ENCODE results near the gene ANKRD23.

The ANKRD23 gene

DNA sequence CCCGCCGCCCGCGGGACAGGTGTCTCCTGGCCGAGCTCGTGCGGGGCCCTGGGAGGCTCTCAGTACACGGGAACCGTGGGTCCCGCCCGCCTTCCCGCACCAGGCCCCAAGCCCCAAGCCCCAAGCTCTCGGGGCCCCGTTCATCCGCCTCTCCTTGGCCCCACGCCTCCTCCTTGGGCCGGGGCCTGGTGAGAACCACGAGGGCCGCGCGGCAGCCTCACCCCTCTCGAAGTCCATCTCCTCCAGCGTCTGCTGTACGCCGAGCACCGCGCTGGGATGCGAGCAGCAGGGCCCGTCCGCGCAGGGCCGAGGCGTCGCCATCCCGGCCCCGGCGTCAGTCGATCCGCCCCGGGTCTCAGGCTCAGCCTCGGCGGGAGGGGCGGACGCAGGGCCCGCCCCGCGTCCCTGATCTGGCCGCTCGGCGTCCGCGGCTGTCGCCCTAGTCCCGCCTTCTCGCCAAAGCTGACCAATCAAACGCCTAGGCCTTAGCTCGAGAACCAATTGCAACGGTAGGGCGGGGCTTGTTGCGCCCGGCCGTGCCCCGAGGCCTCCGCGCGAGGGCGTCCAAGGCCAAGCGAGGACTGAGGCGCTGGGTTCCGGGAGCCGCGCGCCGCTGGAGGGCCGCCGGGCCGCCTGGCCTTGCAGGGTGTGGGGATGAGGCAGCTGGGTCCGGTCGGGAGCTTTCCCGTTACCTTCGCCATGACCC lies 14.0 kb upstream of the ANKRD23 start, which contains the start of gene ANKRD39:
ANKRD39 (minus strand) TSS at position 350 of the 706 bp plus-strand sequence; CDS start at position 321, 29 bp downstream.
- H3K4ac ChIP-seq (ENCODE audit: low read depth in 1 of 2, low read length in 2 of 2), result peak within 1 kb of the TSS; percentile 49 to 59
- H2AK5ac ChIP-seq (ENCODE audit: low read length, severe bottlenecking), result no peak within 1 kb of the TSS
- peak within 1 kb of the TSS; percentile 84 for H2AFZ ChIP-seq (ENCODE audit: low read depth, low read length)
- no peak within 1 kb of the TSS for H2BK5ac ChIP-seq (ENCODE audit: low read depth, low read length, poor library complexity, severe bottlenecking)
- no peak within 1 kb of the TSS for H2BK120ac ChIP-seq (ENCODE audit: low read depth, low read length)
- H3K9ac ChIP-seq (ENCODE audit: low read length), result peak within 1 kb of the TSS; percentile 86
- H3K36me3 ChIP-seq (ENCODE audit: control insufficient read depth in 1 of 2, insufficient read depth in 2 of 2, low read depth in 1 of 2, low read length in 2 of 2), result peaks cover 35 to 40% of the 10 kb centered on the region in 2 experiments
- WGBS, result under 1% methylated on average over 59 of the region's 81 CpGs
- peaks cover 38% of the 10 kb centered on the region for H3K79me1 ChIP-seq (replicated peaks; ENCODE audit: low read length, poor library complexity, severe bottlenecking)
- H4K8ac ChIP-seq (ENCODE audit: low read length), result peak within 1 kb of the TSS; percentile 83
- H3K4me1 ChIP-seq (ENCODE audit: control insufficient read depth, insufficient read depth, low read depth, low read length), result peaks cover 22% of the 10 kb centered on the region
- peak within 1 kb of the TSS; percentile 81 for H3K4me2 ChIP-seq (ENCODE audit: low read length, poor library complexity, severe bottlenecking)
- peak within 1 kb of the TSS; percentile 58 to 94 for H3K18ac ChIP-seq (ENCODE audit: low read depth in 1 of 2, low read length in 2 of 2)
- H3K9me3 ChIP-seq (ENCODE audit: control insufficient read depth, low read length), result no peaks in the 10 kb centered on the region
- H2BK15ac ChIP-seq (ENCODE audit: low read depth, poor library complexity, severe bottlenecking), result peak within 1 kb of the TSS; percentile 15
- H4K91ac ChIP-seq (ENCODE audit: low read length), result no peak within 1 kb of the TSS
- peak within 1 kb of the TSS; percentile 85 to 93 for H3K4me3 ChIP-seq (ENCODE audit: insufficient read depth in 1 of 2, low read depth in 1 of 2, low read length in 2 of 2)
- no peaks in the 10 kb centered on the region for H3K27me3 ChIP-seq (ENCODE audit: control insufficient read depth in 1 of 2, insufficient read depth in 1 of 2, low read length in 2 of 2)
- peak within 1 kb of the TSS in 1 of 2 experiments; percentile 91 for H3K14ac ChIP-seq (ENCODE audit: low read length in 2 of 2)
- DNase-seq, result peak; percentile 98
- H3K23ac ChIP-seq (ENCODE audit: low read length in 2 of 2), result peak within 1 kb of the TSS in 1 of 2 experiments; percentile 92
- H2BK12ac ChIP-seq (ENCODE audit: low read length in 2 of 2), result no peak within 1 kb of the TSS
- H3K27ac ChIP-seq (ENCODE audit: low read length, poor library complexity, severe bottlenecking), result peak within 1 kb of the TSS; percentile 44

DNA sequence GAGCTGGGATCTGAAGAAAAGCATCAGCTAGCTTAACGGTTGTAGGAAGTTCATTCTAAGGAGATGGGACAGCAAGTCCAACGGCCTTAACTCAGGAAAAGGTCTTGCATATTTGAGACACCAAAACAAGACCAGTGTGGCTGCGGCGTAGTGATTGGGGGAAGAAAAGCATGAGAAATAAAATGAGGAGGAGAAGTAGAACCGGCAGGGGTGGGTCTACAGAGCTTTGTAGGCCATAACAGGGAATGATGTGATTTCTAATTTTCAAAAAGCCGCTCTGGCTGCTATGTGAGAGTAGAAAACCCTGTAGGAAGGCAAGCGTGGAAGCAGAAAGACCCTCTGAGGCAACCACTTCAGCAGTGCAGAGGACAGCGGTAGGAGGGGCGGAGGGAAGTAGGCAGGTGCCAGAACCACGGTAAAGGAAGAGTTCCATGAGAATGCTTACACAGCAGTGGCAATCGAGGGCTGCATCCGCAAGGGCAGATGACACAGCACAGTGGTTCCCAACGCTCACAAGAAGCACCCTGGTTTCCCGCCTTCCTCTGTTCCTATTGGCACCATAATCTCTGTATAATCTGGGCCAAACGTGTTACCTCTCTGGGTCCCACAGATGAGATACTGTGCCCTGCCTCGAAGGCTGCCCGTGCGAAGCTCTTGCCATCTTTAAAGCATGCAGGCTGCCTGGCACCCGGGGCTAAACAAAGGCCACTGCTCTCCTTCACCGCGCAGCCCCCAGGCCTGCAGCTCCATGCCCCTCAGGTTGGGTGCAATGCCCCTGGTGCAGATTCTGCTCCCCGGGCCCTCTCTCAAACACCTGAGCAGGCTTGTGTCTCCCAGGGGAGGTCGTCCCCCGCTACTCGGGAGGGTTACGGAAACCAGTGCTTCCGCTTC lies 13.2 kb upstream of the ANKRD23 start:
- peaks cover 35 to 39% of the 10 kb centered on the region in 2 experiments for H3K36me3 ChIP-seq (ENCODE audit: control insufficient read depth in 1 of 2, insufficient read depth in 2 of 2, low read depth in 1 of 2, low read length in 2 of 2)
- H3K4me2 ChIP-seq (ENCODE audit: low read length, poor library complexity, severe bottlenecking), result peak overlapping the region; percentile 81
- H2BK5ac ChIP-seq (ENCODE audit: low read depth, low read length, poor library complexity, severe bottlenecking), result no peak overlapping the region
- H3K14ac ChIP-seq (ENCODE audit: low read length in 2 of 2), result peak overlapping the region in 1 of 2 experiments; percentile 58
- peak overlapping the region in 1 of 2 experiments; percentile 92 for H3K23ac ChIP-seq (ENCODE audit: low read length in 2 of 2)
- peak overlapping the region; percentile 58 to 94 for H3K18ac ChIP-seq (ENCODE audit: low read depth in 1 of 2, low read length in 2 of 2)
- H2BK12ac ChIP-seq (ENCODE audit: low read length in 2 of 2), result no peak overlapping the region
- peak overlapping the region; percentile 86 for H3K9ac ChIP-seq (ENCODE audit: low read length)
- peak overlapping the region; percentile 52 for H4K8ac ChIP-seq (ENCODE audit: low read length)
- DNase-seq, result peak; percentile 38
- H3K4ac ChIP-seq (ENCODE audit: low read depth in 1 of 2, low read length in 2 of 2), result peak overlapping the region; percentile 13 to 40
- H2BK120ac ChIP-seq (ENCODE audit: low read depth, low read length), result no peak overlapping the region
- H4K91ac ChIP-seq (ENCODE audit: low read length), result no peak overlapping the region
- no peak overlapping the region for H2BK15ac ChIP-seq (ENCODE audit: low read depth, poor library complexity, severe bottlenecking)
- peak overlapping the region; percentile 85 to 93 for H3K4me3 ChIP-seq (ENCODE audit: insufficient read depth in 1 of 2, low read depth in 1 of 2, low read length in 2 of 2)
- H3K27me3 ChIP-seq (ENCODE audit: control insufficient read depth in 1 of 2, insufficient read depth in 1 of 2, low read length in 2 of 2), result no peaks in the 10 kb centered on the region
- no peaks in the 10 kb centered on the region for H3K9me3 ChIP-seq (ENCODE audit: control insufficient read depth, low read length)
- peaks cover 22% of the 10 kb centered on the region for H3K4me1 ChIP-seq (ENCODE audit: control insufficient read depth, insufficient read depth, low read depth, low read length)
- H2AK5ac ChIP-seq (ENCODE audit: low read length, severe bottlenecking), result no peak overlapping the region
- 25% methylated on average over 27 of the region's 27 CpGs for WGBS
- no peak overlapping the region for H3K27ac ChIP-seq (ENCODE audit: low read length, poor library complexity, severe bottlenecking)
- peaks cover 40% of the 10 kb centered on the region for H3K79me1 ChIP-seq (replicated peaks; ENCODE audit: low read length, poor library complexity, severe bottlenecking)
- H2AFZ ChIP-seq (ENCODE audit: low read depth, low read length), result peak overlapping the region; percentile 84

GRCh38 chr2:96853321-96853720 lies 9.5 kb upstream of the ANKRD23 start:
- 98% methylated on average over 15 of the region's 15 CpGs for WGBS
- no peak overlapping the region for H2BK120ac ChIP-seq (ENCODE audit: low read depth, low read length)

GRCh38 chr2:96852667-96853066 lies 8.8 kb upstream of the ANKRD23 start:
- no peak overlapping the region for H2AK5ac ChIP-seq (ENCODE audit: low read length, severe bottlenecking)
- H3K23ac ChIP-seq (ENCODE audit: low read length in 2 of 2), result no peak overlapping the region
- no peak overlapping the region for H3K4me2 ChIP-seq (ENCODE audit: low read length, poor library complexity, severe bottlenecking)
- H4K91ac ChIP-seq (ENCODE audit: low read length), result no peak overlapping the region
- H3K14ac ChIP-seq (ENCODE audit: low read length in 2 of 2), result no peak overlapping the region
- 96% methylated on average over 6 of the region's 6 CpGs for WGBS
- H2BK120ac ChIP-seq (ENCODE audit: low read depth, low read length), result no peak overlapping the region
- no peak for DNase-seq
- H3K9me3 ChIP-seq (ENCODE audit: control insufficient read depth, low read length), result no peaks in the 10 kb centered on the region
- H2BK5ac ChIP-seq (ENCODE audit: low read depth, low read length, poor library complexity, severe bottlenecking), result no peak overlapping the region
- H2BK15ac ChIP-seq (ENCODE audit: low read depth, poor library complexity, severe bottlenecking), result no peak overlapping the region
- H3K27ac ChIP-seq (ENCODE audit: low read length, poor library complexity, severe bottlenecking), result no peak overlapping the region
- no peak overlapping the region for H3K4me3 ChIP-seq (ENCODE audit: insufficient read depth in 1 of 2, low read depth in 1 of 2, low read length in 2 of 2)
- peaks cover 6% of the 10 kb centered on the region for H3K4me1 ChIP-seq (ENCODE audit: control insufficient read depth, insufficient read depth, low read depth, low read length)
- no peak overlapping the region for H3K9ac ChIP-seq (ENCODE audit: low read length)
- no peak overlapping the region for H2BK12ac ChIP-seq (ENCODE audit: low read length in 2 of 2)
- H4K8ac ChIP-seq (ENCODE audit: low read length), result no peak overlapping the region
- H3K27me3 ChIP-seq (ENCODE audit: control insufficient read depth in 1 of 2, insufficient read depth in 1 of 2, low read length in 2 of 2), result no peaks in the 10 kb centered on the region
- peaks cover 32% of the 10 kb centered on the region for H3K79me1 ChIP-seq (replicated peaks; ENCODE audit: low read length, poor library complexity, severe bottlenecking)
- H3K36me3 ChIP-seq (ENCODE audit: control insufficient read depth in 1 of 2, insufficient read depth in 2 of 2, low read depth in 1 of 2, low read length in 2 of 2), result peaks cover 28 to 49% of the 10 kb centered on the region in 2 experiments
- no peak overlapping the region for H3K4ac ChIP-seq (ENCODE audit: low read depth in 1 of 2, low read length in 2 of 2)
- H2AFZ ChIP-seq (ENCODE audit: low read depth, low read length), result no peak overlapping the region
- no peak overlapping the region for H3K18ac ChIP-seq (ENCODE audit: low read depth in 1 of 2, low read length in 2 of 2)

More at GRCh38 chr2:96853321-96853720, 9.5 kb upstream of the ANKRD23 start:
- Histone ChIP-seq H3K27me3 (ENCODE audit: control insufficient read depth in 1 of 2, insufficient read depth in 1 of 2, low read length in 2 of 2) (no peaks in the 10 kb centered on the region), H3K4me3 (ENCODE audit: insufficient read depth in 1 of 2, low read depth in 1 of 2, low read length in 2 of 2) (no peak overlapping the region), H3K14ac (ENCODE audit: low read length in 2 of 2) (no peak overlapping the region), H3K36me3 (ENCODE audit: control insufficient read depth in 1 of 2, insufficient read depth in 2 of 2, low read depth in 1 of 2, low read length in 2 of 2) (peaks cover 23 to 42% of the 10 kb centered on the region in 2 experiments), H4K8ac (ENCODE audit: low read length) (peak overlapping the region; percentile 3), H2AK5ac (ENCODE audit: low read length, severe bottlenecking) (no peak overlapping the region), H3K79me1 (replicated peaks; ENCODE audit: low read length, poor library complexity, severe bottlenecking) (peaks cover 30% of the 10 kb centered on the region), H3K23ac (ENCODE audit: low read length in 2 of 2) (no peak overlapping the region), H2BK5ac (ENCODE audit: low read depth, low read length, poor library complexity, severe bottlenecking) (no peak overlapping the region), H2BK12ac (ENCODE audit: low read length in 2 of 2) (no peak overlapping the region), H3K4me2 (ENCODE audit: low read length, poor library complexity, severe bottlenecking) (no peak overlapping the region), H2AFZ (ENCODE audit: low read depth, low read length) (no peak overlapping the region), H3K18ac (ENCODE audit: low read depth in 1 of 2, low read length in 2 of 2) (no peak overlapping the region), H4K91ac (ENCODE audit: low read length) (no peak overlapping the region), H3K9ac (ENCODE audit: low read length) (no peak overlapping the region), H3K4me1 (ENCODE audit: control insufficient read depth, insufficient read depth, low read depth, low read length) (peaks cover 6% of the 10 kb centered on the region), H3K27ac (ENCODE audit: low read length, poor library complexity, severe bottlenecking) (no peak overlapping the region), H2BK15ac (ENCODE audit: low read depth, poor library complexity, severe bottlenecking) (no peak overlapping the region), H3K9me3 (ENCODE audit: control insufficient read depth, low read length) (no peaks in the 10 kb centered on the region), H3K4ac (ENCODE audit: low read depth in 1 of 2, low read length in 2 of 2) (no peak overlapping the region)
- DNase-seq, result no peak
